Ishikawa (cell line): ENCODE data around the gene DCAF4.

Experiments
- CREB1 ChIP-seq: IDR thresholded peaks from 2 replicates; pipeline ENCODE4 v1.6.1; 2012; ENCODE audit warnings: low read depth
- EGR1 ChIP-seq: IDR thresholded peaks from 2 replicates; pipeline ENCODE4 v1.6.1; 2012
- EP300 ChIP-seq: IDR thresholded peaks from 2 replicates; pipeline ENCODE4 v1.6.1; 2012; ENCODE audit warnings: borderline replicate concordance
- TCF12 ChIP-seq: IDR thresholded peaks from 2 replicates; pipeline ENCODE4 v1.6.1; 2012; ENCODE audit warnings: low read depth
- ZBTB7A ChIP-seq: IDR thresholded peaks from 2 replicates; pipeline ENCODE4 v1.6.1; 2012; ENCODE audit warnings: low read depth

DNA sequence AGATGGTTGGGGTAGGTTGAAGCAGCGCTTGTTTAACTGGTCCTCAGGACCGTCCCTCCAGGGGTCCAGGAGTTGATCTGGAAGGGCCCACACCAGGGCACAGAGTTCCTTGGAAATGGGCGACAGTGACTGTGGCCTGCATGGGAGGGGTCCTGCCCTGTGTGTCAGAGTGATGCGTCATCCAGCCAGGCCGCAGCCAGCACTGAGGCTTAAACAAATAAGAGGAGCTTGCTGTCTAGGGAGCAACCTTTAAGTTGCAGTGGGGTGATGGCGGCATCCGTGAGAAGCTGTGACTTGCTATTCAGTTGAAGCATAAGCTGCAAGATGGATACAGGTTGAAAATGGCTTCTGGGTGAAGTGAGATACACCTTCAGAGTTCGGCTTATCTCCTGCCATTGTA, 20.2 kb downstream of the DCAF4 start:
- no peak for TF ChIP-seq CREB1
- no peak for TF ChIP-seq EGR1
- TF ChIP-seq ZBTB7A = no peak
- TF ChIP-seq TCF12 = no peak
- no peak for TF ChIP-seq EP300
